Upper lobe of left lung (tissue), 6 donors: ENCODE data around the gene ADAMTS17. TPM values are rescaled to one million over a fixed set of nuclear protein-coding genes. Genes with fewer than 3 reads are reported as not detected.

Experiments
- ATAC-seq, 2 donors: fragments of 200-7000 bp; cut with Tn5 transposase; one replicate each; pipeline ENCODE4 v1.9.1; 2022; ENCODE audit warnings: mild to moderate bottlenecking in 2 of 2, moderate library complexity in 2 of 2; ENCODE audit not compliant: low FRiP score in 2 of 2
- DNase-seq, 2 donors: peaks; one replicate each; pipeline ENCODE4 v3.0.0-alpha.2; 2019 to 2020
- H3K27ac ChIP-seq, 4 donors: fragments of 200-600 bp; sonication (generic); one replicate each; pipeline ENCODE4 v1.5.1; 2016 to 2019
- H3K27me3 ChIP-seq, 4 donors: fragments of 200-600 bp; sonication (generic); one replicate each; pipeline ENCODE4 v1.5.1; 2017 to 2019
- H3K36me3 ChIP-seq, 4 donors: fragments of 200-600 bp; sonication (generic); one replicate each; pipeline ENCODE4 v1.5.1; 2016 to 2019
- H3K4me1 ChIP-seq, 4 donors: fragments of 200-600 bp; sonication (generic); one replicate each; pipeline ENCODE4 v1.5.1; 2018 to 2019
- H3K4me3 ChIP-seq, 4 donors: fragments of 200-600 bp; sonication (generic); one replicate each; pipeline ENCODE4 v1.5.1; 2017 to 2019; ENCODE audit warnings: mild to moderate bottlenecking in 2 of 4, moderate library complexity in 1 of 4
- H3K9me3 ChIP-seq, 4 donors: fragments of 200-600 bp; sonication (generic); one replicate each; pipeline ENCODE4 v1.5.1; 2018 to 2019
- CTCF ChIP-seq, 6 experiments: fragments of 450-650 bp in 4 of 6; fragments of 200-600 bp in 2 of 6; sonication (generic) in 2 of 6; IDR thresholded peaks; one replicate each; pipeline ENCODE4 v1.5.1; 2016 to 2019; ENCODE audit warnings: antibody characterized with exemption in 6 of 6
- EP300 ChIP-seq, 4 donors: sonication (generic); formaldehyde crosslinking; IDR thresholded peaks; one replicate each; pipeline ENCODE4 v1.5.1; 2017; ENCODE audit warnings: antibody characterized with exemption in 4 of 4, control low read depth in 2 of 4
- POLR2A ChIP-seq, 4 donors: fragments of 450-650 bp; IDR thresholded peaks; one replicate each; pipeline ENCODE4 v1.5.1; 2016 to 2017; ENCODE audit warnings: antibody characterized with exemption in 4 of 4, mild to moderate bottlenecking in 2 of 4
- POLR2AphosphoS5 ChIP-seq, 2 donors: sonication (generic); formaldehyde crosslinking; IDR thresholded peaks; one replicate each; pipeline ENCODE4 v1.5.1; 2017; ENCODE audit warnings: antibody characterized with exemption in 2 of 2
- WGBS, 2 donors: methylation state at CpG; one replicate each; pipeline ENCODE4 v1.1.5; 2017 to 2018; 5-methylcytosine and 5-hydroxymethylcytosine counted together
- total RNA-seq, 6 donors: library from RNA; depleted of rRNA in 4 of 6; stranded (reverse); fragments of >200 nt in 4 of 6; gene quantifications; one replicate each; pipeline versions ENCODE4 v1.1.0 to v1.2.1, GENCODE V29; 2016 to 2021
- donor health status: DM: no; HTN: no; CAD: no; lungs with moderate emphysema.
- donor health status: DM: no; HTN: yes; CAD: no; lungs with severe emphysema.

Gene ADAMTS17
- total RNA-seq, 6 donors from 2014 or later: 3.2 to 11.5 (median 5.7) TPM

- no peak for TF ChIP-seq POLR2AphosphoS5 (IDR thresholded peaks at IDR 0.05)
- no peak for TF ChIP-seq EP300 (IDR thresholded peaks at IDR 0.05)
- no peak for TF ChIP-seq POLR2A (IDR thresholded peaks at IDR 0.05)
- no peak for TF ChIP-seq CTCF (IDR thresholded peaks at IDR 0.05)
- Histone ChIP-seq H3K36me3 (no peaks in the 10 kb centered on the region), H3K9me3 (peaks cover 4 to 16% (median 12%) of the 10 kb centered on the region in 4 donors), H3K4me1 (no peaks in the 10 kb centered on the region), H3K27ac (no peak overlapping the region), H3K27me3 (no peaks in the 10 kb centered on the region), H3K4me3 (no peak overlapping the region)
- peak in 1 of 2 donors; percentile 23 for DNase-seq
- ATAC-seq: no peak
- WGBS, 2 donors: 62 to 70% methylated on average over 17 of the region's 17 CpGs
Measured at GRCh38 chr15:100277087-100277855, 64.5 kb downstream of the ADAMTS17 start.

GRCh38 chr15:100276506-100276905 is 65.3 kb downstream of the ADAMTS17 start:
- peaks cover 4 to 16% (median 12%) of the 10 kb centered on the region in 4 donors for H3K9me3 ChIP-seq
- no peaks in the 10 kb centered on the region for H3K27me3 ChIP-seq
- no peaks in the 10 kb centered on the region for H3K4me1 ChIP-seq
- ATAC-seq: no peak
- DNase-seq: no peak
- 41 to 43% methylated on average over 8 of the region's 8 CpGs for WGBS, 2 donors
- no peak overlapping the region for H3K27ac ChIP-seq
- no peak overlapping the region for H3K4me3 ChIP-seq
- no peaks in the 10 kb centered on the region for H3K36me3 ChIP-seq
- TF ChIP-seq POLR2AphosphoS5 (IDR thresholded peaks at IDR 0.05) (no peak), EP300 (IDR thresholded peaks at IDR 0.05) (no peak), CTCF (IDR thresholded peaks at IDR 0.05) (no peak)

- H3K27ac ChIP-seq: no peak overlapping the region
- H3K27me3 ChIP-seq: no peaks in the 10 kb centered on the region
- no peaks in the 10 kb centered on the region for H3K36me3 ChIP-seq
- TF ChIP-seq EP300 (IDR thresholded peaks at IDR 0.05) (no peak), CTCF (IDR thresholded peaks at IDR 0.05) (no peak)
- H3K4me1 ChIP-seq: no peaks in the 10 kb centered on the region
- DNase-seq: no peak
- WGBS, 2 donors: 82 to 92% methylated on average over 5 of the region's 6 CpGs
- peaks cover 4 to 16% (median 12%) of the 10 kb centered on the region in 4 donors for H3K9me3 ChIP-seq
- H3K4me3 ChIP-seq: no peak overlapping the region
- no peak for ATAC-seq
Measured at GRCh38 chr15:100275641-100276040, 66.1 kb downstream of the ADAMTS17 start.

GRCh38 chr15:100269831-100270230 is 71.9 kb downstream of the ADAMTS17 start:
- no peak overlapping the region for H3K27ac ChIP-seq
- H3K4me3 ChIP-seq: no peak overlapping the region
- peaks cover 4 to 16% (median 12%) of the 10 kb centered on the region in 4 donors for H3K9me3 ChIP-seq
- H3K4me1 ChIP-seq: no peaks in the 10 kb centered on the region
- DNase-seq: no peak
- no peaks in the 10 kb centered on the region for H3K27me3 ChIP-seq
- H3K36me3 ChIP-seq: no peaks in the 10 kb centered on the region
- TF ChIP-seq CTCF (IDR thresholded peaks at IDR 0.05): no peak
- TF ChIP-seq POLR2A (IDR thresholded peaks at IDR 0.05): no peak
- no peak for TF ChIP-seq POLR2AphosphoS5 (IDR thresholded peaks at IDR 0.05)
- TF ChIP-seq EP300 (IDR thresholded peaks at IDR 0.05): no peak
- ATAC-seq: no peak
- 76 to 88% methylated on average over 3 of the region's 3 CpGs for WGBS, 2 donors

GRCh38 chr15:100266166-100266565 is 75.6 kb downstream of the ADAMTS17 start:
- DNase-seq (peak in 1 of 2 donors; percentile 67), ATAC-seq (no peak)
- WGBS, 2 donors: 57 to 68% methylated on average over 5 to 10 of the region's 10 CpGs
- TF ChIP-seq POLR2A (IDR thresholded peaks at IDR 0.05): no peak
- TF ChIP-seq EP300 (IDR thresholded peaks at IDR 0.05): no peak
- TF ChIP-seq CTCF (IDR thresholded peaks at IDR 0.05): no peak
- TF ChIP-seq POLR2AphosphoS5 (IDR thresholded peaks at IDR 0.05): no peak
- H3K27me3 ChIP-seq: no peaks in the 10 kb centered on the region
- no peak overlapping the region for H3K4me3 ChIP-seq
- H3K27ac ChIP-seq: no peak overlapping the region
- H3K9me3 ChIP-seq: no peaks in the 10 kb centered on the region
- H3K4me1 ChIP-seq: no peaks in the 10 kb centered on the region
- H3K36me3 ChIP-seq: no peaks in the 10 kb centered on the region
